Esophagus muscularis mucosa (tissue), 4 donors: ENCODE data around the gene CLEC4C.
"Not testable (repeated sequence)": the region's sequence is repeated elsewhere in the genome, so short reads cannot be mapped to it uniquely, and the experiment has no call there.

Experiments
- EP300 ChIP-seq: sonication (generic); formaldehyde crosslinking; IDR thresholded peaks from one replicate; pipeline ENCODE4 v1.6.1; 2017; ENCODE audit warnings: antibody characterized with exemption
- POLR2A ChIP-seq: fragments of 450-650 bp; IDR thresholded peaks from one replicate; pipeline ENCODE4 v1.6.1; 2017; ENCODE audit warnings: antibody characterized with exemption, moderate library complexity, mild to moderate bottlenecking, low read depth
- POLR2AphosphoS5 ChIP-seq, 2 donors: sonication (generic); formaldehyde crosslinking; IDR thresholded peaks; one replicate each; pipeline ENCODE4 v1.6.1; 2017; ENCODE audit warnings: antibody characterized with exemption in 2 of 2
- TF ChIP-seq, protein P1 (sequence below), 3 experiments: fragments of 200-600 bp in 2 of 3; fragments of 450-650 bp in 1 of 3; sonication (generic) in 2 of 3; IDR thresholded peaks; one replicate each; pipeline ENCODE4 v1.5.1; 2017 to 2019; ENCODE audit warnings: antibody characterized with exemption in 3 of 3, mild to moderate bottlenecking in 2 of 3, moderate library complexity in 1 of 3

DNA sequence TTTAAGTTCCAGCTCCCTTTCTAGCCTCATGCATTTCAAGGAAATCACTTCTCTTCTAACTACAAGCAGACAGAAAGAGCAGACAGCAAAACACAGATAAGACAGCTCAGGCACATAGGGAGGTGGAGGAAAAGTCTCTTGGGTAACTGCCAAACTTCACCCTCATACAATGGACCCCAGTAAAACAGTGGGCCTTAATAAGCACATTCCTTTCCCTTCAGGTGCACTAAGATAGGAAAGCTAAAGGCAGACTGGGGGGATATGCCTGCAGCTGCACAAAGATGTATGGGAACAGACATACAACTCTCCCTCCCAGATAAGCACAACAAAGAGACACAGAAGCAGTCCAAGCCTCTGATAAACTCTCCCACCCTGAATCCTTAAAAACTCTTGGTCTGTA is 16.2 kb downstream of the CLEC4C start:
- TF ChIP-seq, protein P1, sequence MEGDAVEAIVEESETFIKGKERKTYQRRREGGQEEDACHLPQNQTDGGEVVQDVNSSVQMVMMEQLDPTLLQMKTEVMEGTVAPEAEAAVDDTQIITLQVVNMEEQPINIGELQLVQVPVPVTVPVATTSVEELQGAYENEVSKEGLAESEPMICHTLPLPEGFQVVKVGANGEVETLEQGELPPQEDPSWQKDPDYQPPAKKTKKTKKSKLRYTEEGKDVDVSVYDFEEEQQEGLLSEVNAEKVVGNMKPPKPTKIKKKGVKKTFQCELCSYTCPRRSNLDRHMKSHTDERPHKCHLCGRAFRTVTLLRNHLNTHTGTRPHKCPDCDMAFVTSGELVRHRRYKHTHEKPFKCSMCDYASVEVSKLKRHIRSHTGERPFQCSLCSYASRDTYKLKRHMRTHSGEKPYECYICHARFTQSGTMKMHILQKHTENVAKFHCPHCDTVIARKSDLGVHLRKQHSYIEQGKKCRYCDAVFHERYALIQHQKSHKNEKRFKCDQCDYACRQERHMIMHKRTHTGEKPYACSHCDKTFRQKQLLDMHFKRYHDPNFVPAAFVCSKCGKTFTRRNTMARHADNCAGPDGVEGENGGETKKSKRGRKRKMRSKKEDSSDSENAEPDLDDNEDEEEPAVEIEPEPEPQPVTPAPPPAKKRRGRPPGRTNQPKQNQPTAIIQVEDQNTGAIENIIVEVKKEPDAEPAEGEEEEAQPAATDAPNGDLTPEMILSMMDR (IDR thresholded peaks at IDR 0.05): not testable (repeated sequence)
- not testable (repeated sequence) for TF ChIP-seq POLR2AphosphoS5 (IDR thresholded peaks at IDR 0.05); POLR2A; EP300
